ENCODE data around the gene DNAJC22. TPM values are rescaled to one million over a fixed set of nuclear protein-coding genes. Genes with fewer than 3 reads are reported as not detected.

Gene DNAJC22
- total RNA-seq, 1 donor from 2014 or later = not detected

DNA sequence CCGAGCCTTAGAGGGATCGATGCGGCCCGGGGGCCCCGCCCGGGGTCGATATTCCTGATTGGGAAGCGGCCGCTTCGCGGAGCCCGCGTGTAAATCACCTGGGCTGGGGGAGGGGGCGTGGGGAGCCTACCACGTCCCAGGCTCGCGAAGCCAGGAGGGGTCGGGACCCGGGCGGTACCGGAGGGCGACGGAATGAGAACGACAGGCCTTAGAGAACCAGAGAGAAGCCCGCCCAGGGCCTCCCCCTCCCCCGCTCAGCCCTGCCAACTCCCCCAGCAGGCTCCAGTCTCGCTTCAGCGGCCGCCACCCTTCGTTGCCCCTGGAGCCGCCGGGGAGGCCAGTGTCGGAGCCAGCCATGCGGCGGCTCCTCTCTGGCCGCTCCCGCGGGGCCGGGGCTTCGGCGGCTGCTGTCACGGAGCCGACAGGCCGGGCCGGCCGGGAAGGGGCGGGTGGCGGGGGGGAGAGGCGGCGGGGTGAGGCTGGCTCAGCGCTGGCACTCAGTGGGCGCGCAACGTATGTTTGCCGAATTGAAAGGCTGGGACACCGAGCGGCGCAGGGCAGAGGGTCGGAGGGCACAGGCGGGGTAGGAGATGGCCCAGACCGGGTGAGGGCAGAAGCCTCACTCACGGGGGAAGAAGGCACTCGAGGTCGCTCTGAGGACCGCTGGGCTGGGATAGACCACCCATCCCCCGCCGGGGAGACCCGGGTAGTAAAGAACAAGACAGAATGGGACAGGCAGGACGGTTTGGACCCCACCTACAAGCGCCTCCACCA is 1.4 kb upstream of the DNAJC22 start:
- H3K9me3 Mint-ChIP-seq = no peaks in the 10 kb centered on the region
- ChIA-PET POLR2A (no interaction called here), CTCF (interaction anchor here (0.9 to 3.1 kb wide), 4 partner anchors 13 to 169 kb away, joined by 3 to 41 read pairs (median 12); partner anchors contain the start of gene SPATS2)
- H3K36me3 Mint-ChIP-seq (ENCODE audit: low read depth) = no peaks in the 10 kb centered on the region
- peak; percentile 41 for DNase-seq
- H3K27ac Mint-ChIP-seq = no peak overlapping the region
- ATAC-seq (ENCODE audit: low read depth) = peak; percentile 43
- H3K4me3 Mint-ChIP-seq = peak overlapping the region; percentile 73
- H3K27me3 Mint-ChIP-seq = peaks cover 44% of the 10 kb centered on the region
- intact Hi-C loops (cut with micrococcal nuclease) = loop anchor here (10.0 kb wide), 2 partner anchors 280 to 350 kb away; partner anchors contain the start of genes DDN, KMT2D and RHEBL1
- TF ChIP-seq CTCF (IDR thresholded peaks at IDR 0.05) = no peak
- peaks cover 51% of the 10 kb centered on the region for H3K4me1 Mint-ChIP-seq

GRCh38 chr12:49345825-49346658 is 646 bp upstream of the DNAJC22 start:
- H3K27ac Mint-ChIP-seq = no peak overlapping the region
- peaks cover 45% of the 10 kb centered on the region for H3K27me3 Mint-ChIP-seq
- H3K4me1 Mint-ChIP-seq = peaks cover 51% of the 10 kb centered on the region
- ATAC-seq (ENCODE audit: low read depth) (no peak), DNase-seq (no peak)
- peak overlapping the region; percentile 79 for H3K4me3 Mint-ChIP-seq
- no peaks in the 10 kb centered on the region for H3K9me3 Mint-ChIP-seq
- ChIA-PET CTCF (interaction anchor here (0.9 to 4.7 kb wide), 7 partner anchors 11 to 168 kb away, joined by 3 to 59 read pairs (median 12); partner anchors contain the start of genes C1QL4, PRPH, SPATS2 and TROAP), POLR2A (interaction anchor here (0.9 kb wide), 1 partner anchor 24 kb away, joined by 3 read pairs; no protein-coding TSS in a partner anchor)
- intact Hi-C loops (cut with micrococcal nuclease) = loop anchor here (2.0 to 10.0 kb wide), 4 partner anchors 13 to 351 kb away; partner anchors contain the start of genes DDN, KMT2D, RHEBL1 and SPATS2
- no peak for TF ChIP-seq CTCF (IDR thresholded peaks at IDR 0.05)
- no peaks in the 10 kb centered on the region for H3K36me3 Mint-ChIP-seq (ENCODE audit: low read depth)

DNA sequence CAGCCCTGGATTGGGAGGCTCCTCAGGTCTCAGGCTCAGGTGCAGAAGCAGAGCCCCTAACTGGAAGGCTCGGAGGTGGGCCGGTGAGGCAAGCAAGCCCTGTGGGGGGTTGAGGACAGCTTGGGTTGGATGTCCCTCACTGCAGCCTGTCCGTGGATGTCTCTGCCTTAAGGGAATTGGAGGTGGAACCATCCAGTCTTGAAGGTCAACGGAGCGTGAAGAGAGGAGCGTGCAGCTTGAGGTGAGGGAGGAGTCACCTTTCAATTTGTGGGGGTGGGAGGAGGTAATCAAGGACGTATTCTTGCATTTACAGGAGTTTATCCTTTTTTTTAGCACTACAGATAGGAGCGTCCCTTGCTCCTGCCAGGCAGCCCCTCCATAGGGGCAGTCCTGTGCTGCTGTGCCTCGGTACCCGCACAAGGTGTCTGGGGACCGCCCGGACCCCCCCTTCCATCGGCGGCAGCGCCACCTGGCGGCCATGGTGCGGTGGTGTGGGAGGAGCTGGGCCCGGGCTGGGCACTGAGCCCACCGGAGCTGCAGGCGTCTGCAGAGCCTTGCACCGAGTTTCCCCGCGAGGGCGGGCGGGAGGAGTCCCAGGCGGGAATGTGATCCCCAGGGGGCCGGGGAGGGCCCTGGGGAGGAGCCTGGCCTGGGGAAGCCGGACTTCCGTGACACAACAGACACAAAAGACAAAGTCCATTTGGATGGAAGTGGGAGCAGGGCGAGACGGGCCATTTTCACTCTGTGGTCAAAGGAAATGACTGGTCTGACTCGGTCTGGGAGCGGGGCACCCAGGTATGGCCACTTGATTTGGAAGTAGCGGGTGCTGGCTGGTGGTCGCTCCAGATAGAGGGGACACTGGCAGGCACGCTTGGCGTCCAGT is 864 bp downstream of the DNAJC22 start:
- intact Hi-C loops (cut with micrococcal nuclease) = loop anchor here (1.0 to 10.0 kb wide), 5 partner anchors 15 to 353 kb away; partner anchors contain the start of genes DDN, KMT2D, RHEBL1 and SPATS2
- H3K4me3 Mint-ChIP-seq = peak overlapping the region; percentile 79

More for the DNA sequence above, 864 bp downstream of the DNAJC22 start:
- ChIA-PET CTCF (interaction anchor here (0.6 to 4.7 kb wide), 18 partner anchors 10 to 166 kb away, joined by 3 to 59 read pairs (median 4); partner anchors contain the start of genes C1QL4, PRPH, SPATS2 and TROAP), POLR2A (interaction anchor here (0.5 to 1.6 kb wide), 5 partner anchors 19 to 166 kb away, joined by 3 to 9 read pairs (median 4); partner anchors contain the start of genes SPATS2 and TROAP)
- DNase-seq (peak; percentile 78), ATAC-seq (ENCODE audit: low read depth) (peak; percentile 69)
- peaks cover 48% of the 10 kb centered on the region for H3K27me3 Mint-ChIP-seq
- H3K27ac Mint-ChIP-seq = no peak overlapping the region
- peaks cover 46% of the 10 kb centered on the region for H3K4me1 Mint-ChIP-seq
- TF ChIP-seq CTCF (IDR thresholded peaks at IDR 0.05) = peak; percentile 97
- no peaks in the 10 kb centered on the region for H3K9me3 Mint-ChIP-seq
- no peaks in the 10 kb centered on the region for H3K36me3 Mint-ChIP-seq (ENCODE audit: low read depth)
